Testis (tissue), 3 donors: ENCODE measurements around the gene MYO5B. TPM values are rescaled to one million over a fixed set of nuclear protein-coding genes. Genes with fewer than 3 reads are reported as not detected.

ENCODE experiments used
- DNase-seq: peaks from one replicate; pipeline ENCODE4 v3.0.0-alpha.2; 2019
- H3K27ac ChIP-seq, 2 donors: fragments of 200-600 bp; sonication (generic); one replicate each; pipeline ENCODE4 v1.5.1; 2019
- H3K27me3 ChIP-seq: fragments of 200-600 bp; sonication (generic); one replicate; pipeline ENCODE4 v1.5.1; 2019
- H3K36me3 ChIP-seq: fragments of 200-600 bp; sonication (generic); one replicate; pipeline ENCODE4 v1.5.1; 2017; ENCODE audit warnings: low read depth; ENCODE audit errors: missing control alignments
- H3K4me1 ChIP-seq: fragments of 200-600 bp; sonication (generic); one replicate; pipeline ENCODE4 v1.5.1; 2019
- H3K4me3 ChIP-seq, 2 donors: fragments of 200-600 bp; sonication (generic); one replicate each; pipeline ENCODE4 v1.5.1; 2017 to 2019
- H3K9me3 ChIP-seq: fragments of 200-600 bp; sonication (generic); one replicate; pipeline ENCODE4 v1.5.1; 2017
- POLR2A ChIP-seq: fragments of 450-650 bp; IDR thresholded peaks from one replicate; pipeline ENCODE4 v1.6.1; 2017; ENCODE audit warnings: antibody characterized with exemption, mild to moderate bottlenecking, moderate library complexity
- WGBS, 2 donors: methylation state at CpG; one replicate each; pipeline ENCODE4 v1.1.5; 2018; 5-methylcytosine and 5-hydroxymethylcytosine counted together
- intact Hi-C: fragments of 100-400 bp; cut with DNase I; formaldehyde crosslinking; loops from one replicate; pipeline ENCODE4 v1.15.1; 2023; ENCODE audit warnings: low total_unique reads
- polyA plus RNA-seq: library from polyadenylated mRNA; stranded (reverse); fragments of 350-450 nt; fragmentation: Illumina TruSeq; extraction: RNeasy Lipid Tissue Mini Kit (QIAGEN cat#74804); gene quantifications from one replicate; pipeline ENCODE4 v1.2.3, GENCODE V29; 2014; ENCODE audit warnings: low read depth, low replicate concordance; ENCODE audit not compliant: insufficient read depth
- total RNA-seq, 2 donors: library from RNA; depleted of rRNA; stranded (reverse); fragments of >200 nt; gene quantifications; one replicate each; pipeline ENCODE4 v1.2.3, GENCODE V29; 2016
- TF ChIP-seq, protein P1 (sequence below), 3 experiments: fragments of 450-650 bp in 2 of 3; fragments of 200-600 bp in 1 of 3; sonication (generic) in 1 of 3; IDR thresholded peaks; one replicate each; pipeline ENCODE4 v1.5.1; 2016 to 2019; ENCODE audit warnings: antibody characterized with exemption in 3 of 3, mild to moderate bottlenecking in 2 of 3, moderate library complexity in 1 of 3

MYO5B gene
- total and polyA plus RNA-seq, 3 donors from 2014 or later: 24.8 to 31.8 (median 26.1) TPM

DNA sequence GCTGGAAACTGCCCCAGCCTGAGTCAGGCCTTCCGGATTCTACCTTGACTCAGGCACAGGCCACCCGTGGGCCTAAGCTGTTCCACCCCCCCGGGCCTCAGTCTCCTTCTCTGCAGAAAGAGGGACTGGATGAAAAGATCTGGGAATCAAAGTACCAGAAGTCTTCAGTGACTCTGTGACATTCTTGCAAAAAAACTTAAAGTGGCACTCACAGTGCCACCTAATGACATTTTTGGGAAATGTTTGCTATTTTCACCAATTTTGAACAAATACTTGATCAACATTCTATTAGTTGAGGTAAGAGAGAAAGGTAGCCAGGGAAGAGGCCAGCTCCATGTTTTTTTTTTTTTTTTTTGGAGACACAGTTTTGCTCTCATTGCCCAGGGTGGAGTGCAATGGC is 333.3 kb downstream of the MYO5B start:
- Histone ChIP-seq H3K36me3 (no peaks in the 10 kb centered on the region), H3K9me3 (no peaks in the 10 kb centered on the region), H3K4me3 (no peak overlapping the region), H3K27ac (no peak overlapping the region), H3K4me1 (no peaks in the 10 kb centered on the region), H3K27me3 (no peaks in the 10 kb centered on the region)
- WGBS, 2 donors: 71 to 74% methylated on average over 3 of the region's 3 CpGs
- DNase-seq: no peak
- TF ChIP-seq, protein P1, sequence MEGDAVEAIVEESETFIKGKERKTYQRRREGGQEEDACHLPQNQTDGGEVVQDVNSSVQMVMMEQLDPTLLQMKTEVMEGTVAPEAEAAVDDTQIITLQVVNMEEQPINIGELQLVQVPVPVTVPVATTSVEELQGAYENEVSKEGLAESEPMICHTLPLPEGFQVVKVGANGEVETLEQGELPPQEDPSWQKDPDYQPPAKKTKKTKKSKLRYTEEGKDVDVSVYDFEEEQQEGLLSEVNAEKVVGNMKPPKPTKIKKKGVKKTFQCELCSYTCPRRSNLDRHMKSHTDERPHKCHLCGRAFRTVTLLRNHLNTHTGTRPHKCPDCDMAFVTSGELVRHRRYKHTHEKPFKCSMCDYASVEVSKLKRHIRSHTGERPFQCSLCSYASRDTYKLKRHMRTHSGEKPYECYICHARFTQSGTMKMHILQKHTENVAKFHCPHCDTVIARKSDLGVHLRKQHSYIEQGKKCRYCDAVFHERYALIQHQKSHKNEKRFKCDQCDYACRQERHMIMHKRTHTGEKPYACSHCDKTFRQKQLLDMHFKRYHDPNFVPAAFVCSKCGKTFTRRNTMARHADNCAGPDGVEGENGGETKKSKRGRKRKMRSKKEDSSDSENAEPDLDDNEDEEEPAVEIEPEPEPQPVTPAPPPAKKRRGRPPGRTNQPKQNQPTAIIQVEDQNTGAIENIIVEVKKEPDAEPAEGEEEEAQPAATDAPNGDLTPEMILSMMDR (IDR thresholded peaks at IDR 0.05): peak in 2 of 3 experiments; percentile 24 to 40
- TF ChIP-seq POLR2A: no peak
- intact Hi-C loops: no loop called here

DNA sequence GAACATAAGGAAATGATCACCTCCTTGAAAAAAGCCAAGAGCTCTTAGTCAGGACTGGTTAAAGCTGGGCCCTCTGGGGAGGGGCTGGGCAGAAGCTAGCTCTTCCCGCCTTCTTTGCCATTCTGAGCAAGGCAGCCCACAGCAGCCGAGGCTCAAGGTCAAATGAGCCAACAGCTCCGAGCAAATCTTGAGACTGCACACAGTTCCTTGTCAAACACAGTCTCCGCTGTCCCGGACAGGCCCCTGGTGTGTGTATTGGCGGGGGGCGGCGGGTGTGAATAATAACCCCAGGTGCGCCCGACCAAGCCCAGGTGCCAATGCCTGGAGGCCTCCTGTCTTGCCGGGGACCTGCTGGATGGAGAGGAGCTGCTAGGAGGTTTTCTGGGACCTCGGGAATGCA is 335.2 kb downstream of the MYO5B start:
- Histone ChIP-seq H3K4me3 (no peak overlapping the region), H3K27ac (no peak overlapping the region), H3K36me3 (no peaks in the 10 kb centered on the region), H3K9me3 (no peaks in the 10 kb centered on the region), H3K4me1 (no peaks in the 10 kb centered on the region), H3K27me3 (no peaks in the 10 kb centered on the region)
- intact Hi-C loops: no loop called here
- no peak for DNase-seq
- 70 to 77% methylated on average over 8 to 12 of the region's 12 CpGs for WGBS, 2 donors
- TF ChIP-seq POLR2A: no peak
- TF ChIP-seq, protein P1 (IDR thresholded peaks at IDR 0.05): no peak

DNA sequence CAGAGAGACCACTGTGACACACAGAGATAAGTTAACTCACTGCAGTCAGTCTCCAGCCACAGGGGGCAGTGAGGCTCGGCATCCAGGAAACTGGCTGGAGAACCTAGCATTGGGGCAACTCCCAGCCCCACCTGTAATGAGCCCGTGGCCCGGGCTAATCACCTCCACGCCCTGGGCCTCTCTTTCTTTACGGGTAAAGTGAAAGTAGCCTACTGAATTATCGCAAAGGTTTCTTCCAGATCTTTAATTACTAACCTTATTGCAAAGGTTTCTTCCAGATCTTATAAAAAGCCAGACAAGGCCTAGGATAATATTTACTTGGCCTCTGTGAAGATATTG is 336.0 kb downstream of the MYO5B start:
- no peaks in the 10 kb centered on the region for H3K9me3 ChIP-seq
- no peaks in the 10 kb centered on the region for H3K4me1 ChIP-seq
- intact Hi-C loops: no loop called here
- H3K27ac ChIP-seq: no peak overlapping the region
- no peaks in the 10 kb centered on the region for H3K36me3 ChIP-seq
- no peak overlapping the region for H3K4me3 ChIP-seq
- DNase-seq: no peak
- no peaks in the 10 kb centered on the region for H3K27me3 ChIP-seq
- no peak for TF ChIP-seq POLR2A
- TF ChIP-seq, protein P1 (IDR thresholded peaks at IDR 0.05): no peak
- 69 to 80% methylated on average over 6 of the region's 6 CpGs for WGBS, 2 donors

GRCh38 chr18:49858309-49859020 is 336.5 kb downstream of the MYO5B start:
- DNase-seq: peak; percentile 65
- Histone ChIP-seq H3K27me3 (no peaks in the 10 kb centered on the region), H3K36me3 (no peaks in the 10 kb centered on the region), H3K4me3 (no peak overlapping the region), H3K27ac (no peak overlapping the region), H3K9me3 (no peaks in the 10 kb centered on the region), H3K4me1 (no peaks in the 10 kb centered on the region)
- TF ChIP-seq, protein P1 (IDR thresholded peaks at IDR 0.05): peak; percentile 72 to 87 (median 81)
- TF ChIP-seq POLR2A: no peak
- WGBS, 2 donors: 57 to 69% methylated on average over 7 to 11 of the region's 11 CpGs
- intact Hi-C loops: no loop called here

DNA sequence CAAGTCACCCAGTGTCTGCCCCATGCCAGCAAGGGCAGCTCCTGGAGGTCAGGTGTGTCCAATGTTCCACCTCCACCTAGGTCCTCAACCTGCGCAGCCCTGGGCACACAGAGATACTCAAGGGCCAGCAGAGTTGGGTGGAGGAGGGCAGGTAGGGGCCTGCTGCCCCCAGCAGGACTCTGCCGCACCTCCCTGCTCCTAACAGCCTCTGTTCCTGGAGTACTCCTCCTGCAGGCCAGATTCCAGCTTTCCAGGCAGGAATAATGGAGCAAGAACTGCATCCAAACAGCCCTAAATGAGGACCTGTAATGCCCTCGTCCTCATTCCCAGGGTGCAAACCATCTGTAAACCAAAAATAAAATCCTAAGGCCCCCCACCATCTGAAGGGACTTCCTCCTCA is 337.2 kb downstream of the MYO5B start:
- intact Hi-C loops: no loop called here
- no peak for DNase-seq
- no peaks in the 10 kb centered on the region for H3K4me1 ChIP-seq
- H3K36me3 ChIP-seq: no peaks in the 10 kb centered on the region
- TF ChIP-seq, protein P1 (IDR thresholded peaks at IDR 0.05): no peak
- TF ChIP-seq POLR2A: no peak
- H3K9me3 ChIP-seq: no peaks in the 10 kb centered on the region
- H3K4me3 ChIP-seq: no peak overlapping the region
- H3K27ac ChIP-seq: no peak overlapping the region
- WGBS, 2 donors: 67 to 93% methylated on average over 1 to 3 of the region's 3 CpGs
- H3K27me3 ChIP-seq: no peaks in the 10 kb centered on the region
